ENCODE data around the gene PGD.

The PGD gene

DNA sequence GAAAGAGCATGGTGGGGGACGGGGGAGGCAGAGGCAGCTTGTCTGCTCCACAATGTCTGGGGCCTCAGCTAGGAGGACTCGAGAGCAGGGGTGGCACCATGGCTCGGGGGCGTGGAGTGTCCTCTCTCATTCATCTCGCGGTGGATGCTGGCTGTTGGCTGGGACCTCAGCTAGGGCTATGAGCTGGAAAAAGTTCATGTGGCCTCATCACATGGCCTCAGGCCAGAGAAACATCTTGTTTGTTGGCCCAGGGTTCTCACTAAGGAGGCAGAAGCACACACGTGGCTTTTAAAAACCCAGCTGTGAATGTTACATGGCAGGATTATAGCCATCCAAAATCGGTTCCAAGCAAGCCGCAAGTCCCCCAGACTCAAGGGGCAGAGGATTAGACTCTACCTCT lies 25.2 kb downstream of the PGD start:
- TF ChIP-seq, protein P1, sequence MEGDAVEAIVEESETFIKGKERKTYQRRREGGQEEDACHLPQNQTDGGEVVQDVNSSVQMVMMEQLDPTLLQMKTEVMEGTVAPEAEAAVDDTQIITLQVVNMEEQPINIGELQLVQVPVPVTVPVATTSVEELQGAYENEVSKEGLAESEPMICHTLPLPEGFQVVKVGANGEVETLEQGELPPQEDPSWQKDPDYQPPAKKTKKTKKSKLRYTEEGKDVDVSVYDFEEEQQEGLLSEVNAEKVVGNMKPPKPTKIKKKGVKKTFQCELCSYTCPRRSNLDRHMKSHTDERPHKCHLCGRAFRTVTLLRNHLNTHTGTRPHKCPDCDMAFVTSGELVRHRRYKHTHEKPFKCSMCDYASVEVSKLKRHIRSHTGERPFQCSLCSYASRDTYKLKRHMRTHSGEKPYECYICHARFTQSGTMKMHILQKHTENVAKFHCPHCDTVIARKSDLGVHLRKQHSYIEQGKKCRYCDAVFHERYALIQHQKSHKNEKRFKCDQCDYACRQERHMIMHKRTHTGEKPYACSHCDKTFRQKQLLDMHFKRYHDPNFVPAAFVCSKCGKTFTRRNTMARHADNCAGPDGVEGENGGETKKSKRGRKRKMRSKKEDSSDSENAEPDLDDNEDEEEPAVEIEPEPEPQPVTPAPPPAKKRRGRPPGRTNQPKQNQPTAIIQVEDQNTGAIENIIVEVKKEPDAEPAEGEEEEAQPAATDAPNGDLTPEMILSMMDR (IDR thresholded peaks at IDR 0.05): no peak

DNA sequence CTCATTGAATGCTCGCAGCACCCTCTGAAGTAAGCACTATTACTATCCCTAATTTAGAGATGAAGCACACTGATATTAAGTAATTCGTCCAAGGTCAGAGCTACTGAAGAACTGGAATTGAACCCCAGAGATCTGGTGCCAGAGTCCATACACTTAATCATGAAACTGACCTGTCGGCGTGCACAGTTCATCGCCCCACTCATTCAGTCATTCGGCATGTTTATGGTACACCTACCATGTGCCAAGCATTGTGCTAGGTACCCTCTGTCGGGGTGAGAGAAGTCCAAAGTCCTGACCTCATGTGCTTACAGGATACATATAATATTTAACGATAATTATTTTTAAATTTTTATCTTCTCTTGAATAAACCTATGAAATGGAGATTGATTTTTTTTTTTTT lies 25.8 kb downstream of the PGD start:
- TF ChIP-seq, protein P1 (IDR thresholded peaks at IDR 0.05): no peak

DNA sequence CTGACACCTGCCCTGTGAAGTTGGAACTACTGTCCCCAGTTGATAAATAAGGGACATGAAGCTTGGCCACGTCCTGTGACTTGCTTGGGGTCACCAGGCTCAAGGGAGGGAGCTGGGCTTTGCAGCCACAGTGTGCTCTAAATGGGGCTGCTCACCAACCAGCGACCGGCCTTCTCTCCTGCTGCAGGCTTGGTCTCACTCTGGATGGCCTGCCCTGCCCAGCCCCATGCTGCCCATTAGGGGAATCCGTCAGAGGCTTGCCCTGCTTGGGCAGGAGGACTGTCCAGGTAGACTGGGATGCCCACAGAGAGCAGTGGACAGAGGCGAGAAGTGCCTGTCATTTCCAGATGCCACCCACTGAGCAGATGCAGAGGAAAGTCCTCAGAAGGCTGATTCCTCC lies 30.1 kb downstream of the PGD start:
- TF ChIP-seq, protein P1 (IDR thresholded peaks at IDR 0.05): no peak

DNA sequence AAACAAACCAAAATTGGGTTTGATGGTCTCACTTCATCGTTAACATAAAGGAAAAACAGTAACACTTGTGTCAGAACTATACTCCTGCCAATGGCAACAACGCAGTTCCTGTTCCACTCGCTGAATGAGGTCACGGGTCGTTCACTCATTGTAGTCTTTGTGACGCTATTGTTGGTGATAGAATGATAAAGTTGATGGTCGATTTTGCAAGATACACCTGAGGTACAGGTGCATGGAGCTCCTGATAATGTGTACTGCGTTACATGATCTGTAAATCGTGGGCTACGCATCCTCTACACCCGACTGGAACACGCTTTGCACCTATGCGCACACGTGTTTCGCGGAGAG lies 31.0 kb downstream of the PGD start:
- TF ChIP-seq, protein P1 (IDR thresholded peaks at IDR 0.05): no peak

DNA sequence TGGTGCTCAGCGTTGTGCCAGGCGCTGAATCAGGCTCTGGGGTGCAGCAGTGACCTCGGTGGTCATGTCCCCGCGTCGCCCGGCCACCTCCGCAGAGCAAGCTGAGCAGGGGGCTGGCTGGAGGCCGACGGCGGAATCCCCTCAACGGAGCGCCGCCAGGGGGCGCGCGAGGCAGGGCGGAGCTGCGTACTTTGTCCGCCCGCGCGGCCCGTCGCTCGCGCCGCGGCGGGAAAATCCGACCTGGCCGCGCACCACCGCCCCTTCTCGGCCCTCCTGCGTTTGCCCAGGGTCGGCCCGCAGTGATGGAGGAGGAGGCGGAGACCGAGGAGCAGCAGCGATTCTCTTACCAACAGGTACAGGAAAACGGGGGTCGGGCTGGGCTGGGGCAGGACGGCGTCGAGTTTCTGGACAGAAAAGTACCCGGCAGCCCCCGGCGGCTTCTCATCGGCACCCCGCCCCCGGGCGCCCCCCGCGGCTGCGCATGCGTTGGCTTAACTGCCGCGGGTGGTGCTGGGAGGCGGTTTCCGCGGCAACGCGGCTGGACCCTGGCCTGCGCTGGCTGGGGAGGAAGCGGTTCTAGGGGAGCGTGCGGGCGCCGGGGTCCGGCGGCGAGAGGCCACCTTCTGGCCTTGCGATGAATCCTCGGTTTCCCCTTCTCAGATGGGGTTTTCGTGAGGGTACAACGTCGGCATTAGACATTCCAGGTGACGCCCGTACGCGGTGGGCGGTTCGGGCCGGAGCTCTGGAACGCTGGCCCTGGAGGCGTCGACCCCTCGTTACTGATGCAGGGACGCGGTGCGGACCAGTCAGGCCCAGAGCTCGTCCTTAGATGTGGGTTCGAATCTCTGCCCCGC lies 31.6 kb downstream of the PGD start, which contains the start of gene CENPS:
Gene CENPS, plus strand, starts transcription at position 218 of the 854 bp plus-strand sequence. Its CDS starts 85 bp downstream, at position 303.
- TF ChIP-seq, protein P1 (IDR thresholded peaks at IDR 0.05): peak; percentile 94

DNA sequence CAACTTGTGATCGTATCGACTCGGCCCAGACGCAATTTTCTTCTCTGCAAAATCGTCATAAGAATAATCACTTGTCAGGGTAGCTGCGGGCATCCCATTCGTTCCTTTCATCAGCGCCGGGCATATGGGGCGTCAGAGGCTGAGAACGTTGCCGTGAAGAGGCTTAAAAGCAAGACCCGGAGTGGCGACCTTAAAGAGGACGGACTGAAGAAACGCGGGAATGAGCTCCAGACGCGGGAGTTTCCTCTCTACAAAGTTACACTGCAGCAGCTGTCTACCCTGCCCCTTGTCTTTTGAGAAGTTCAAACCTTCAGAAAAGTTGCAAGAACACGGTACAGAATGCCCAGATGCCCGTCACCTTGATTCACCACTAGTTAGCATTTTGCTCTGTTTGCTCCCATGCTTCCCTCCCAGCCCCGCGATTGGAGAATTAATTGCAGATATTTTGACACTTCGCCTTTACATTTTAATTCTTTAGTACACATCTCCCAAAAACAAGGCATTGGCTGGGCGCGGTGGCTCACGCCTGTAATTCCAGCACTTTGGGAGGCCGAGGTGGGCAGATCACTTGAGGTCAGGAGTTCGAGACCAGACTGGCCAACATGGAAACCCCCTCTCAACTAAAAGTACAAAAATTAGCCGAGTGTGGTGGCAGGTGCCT lies 32.3 kb downstream of the PGD start:
- TF ChIP-seq, protein P1 (IDR thresholded peaks at IDR 0.05): no peak

DNA sequence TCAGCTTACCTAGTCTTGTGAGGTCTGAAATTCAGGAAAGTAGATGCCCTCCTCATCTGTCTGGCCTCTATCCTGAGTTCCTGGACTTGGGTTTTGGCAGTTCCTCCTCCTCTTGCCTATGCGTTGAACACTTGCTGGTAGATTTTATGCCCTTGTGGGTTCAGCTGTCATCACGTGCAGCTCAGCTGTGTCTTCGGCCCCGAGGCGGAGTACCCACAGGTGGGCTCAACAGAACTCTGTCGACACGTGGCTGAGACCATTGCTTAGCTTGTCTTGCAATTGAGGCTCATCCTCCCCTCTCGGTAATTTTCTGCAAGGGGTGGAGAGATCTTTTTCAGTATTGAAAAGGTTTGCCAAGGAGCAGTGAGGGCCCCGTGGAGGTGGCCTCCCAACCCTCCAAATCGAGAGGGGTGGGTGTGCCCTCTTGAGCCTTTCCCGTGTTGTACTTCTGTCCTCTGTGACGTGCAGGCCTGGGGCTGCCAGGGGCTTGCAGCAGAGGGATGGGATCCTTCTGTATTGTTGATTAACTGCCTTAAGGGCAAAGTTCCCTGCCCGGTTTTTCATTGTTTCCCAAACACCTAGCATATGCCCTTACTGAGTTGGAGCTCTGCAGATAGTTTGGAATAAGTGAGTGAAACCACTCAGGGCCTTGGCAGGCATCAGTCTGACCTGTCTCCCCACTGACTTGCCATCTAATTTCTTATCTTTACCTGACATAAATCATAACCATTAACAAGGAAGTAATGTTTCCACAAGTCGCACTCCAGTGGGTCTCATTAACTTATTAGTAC lies 34.2 kb downstream of the PGD start:
- TF ChIP-seq, protein P1 (IDR thresholded peaks at IDR 0.05): no peak
